Endothelial cell of umbilical vein (primary cell): ENCODE measurements around the gene DCC.

Source experiments
- EZH2 ChIP-seq: IDR thresholded peaks from 2 replicates; pipeline ENCODE4 v1.6.1; 2012; ENCODE audit warnings: borderline replicate concordance, low read depth, mild to moderate bottlenecking, moderate library complexity, low read length, inconsistent platforms; ENCODE audit not compliant: severe bottlenecking
- FOS ChIP-seq: IDR thresholded peaks from 2 replicates; pipeline ENCODE4 v1.6.1; 2011; ENCODE audit warnings: mild to moderate bottlenecking, low read length, moderate library complexity, borderline replicate concordance; ENCODE audit not compliant: insufficient read depth
- GATA2 ChIP-seq: IDR thresholded peaks from 2 replicates; pipeline ENCODE4 v1.7.0; 2011; ENCODE audit warnings: low read depth, mild to moderate bottlenecking, moderate library complexity, mixed read lengths, low read length; ENCODE audit not compliant: insufficient read length, insufficient read depth
- JUN ChIP-seq: IDR thresholded peaks from 2 replicates; pipeline ENCODE4 v1.6.1; 2011; ENCODE audit warnings: borderline replicate concordance, low read depth; ENCODE audit not compliant: insufficient read length, insufficient read depth
- MYC ChIP-seq: IDR thresholded peaks from one replicate; pipeline ENCODE4 v1.6.1; 2011; ENCODE audit warnings: mild to moderate bottlenecking, low read depth, low read length
- POLR2A ChIP-seq: IDR thresholded peaks from 2 replicates; pipeline ENCODE4 v1.6.1; 2012; ENCODE audit warnings: low read depth, mild to moderate bottlenecking, control low read depth, low read length
- POLR2AphosphoS5 ChIP-seq: IDR thresholded peaks from 2 replicates; pipeline ENCODE4 v1.6.1; 2012; ENCODE audit warnings: low read depth, mild to moderate bottlenecking, control low read depth, low read length, moderate library complexity; ENCODE audit not compliant: insufficient read depth
- TF ChIP-seq, protein P1 (sequence below), 2 donors: IDR thresholded peaks; 1 replicate in 1 of 2; 2 replicates in 1 of 2; pipeline ENCODE4 v1.5.1; 2011; ENCODE audit warnings: low read length in 2 of 2, mild to moderate bottlenecking in 2 of 2, moderate library complexity in 2 of 2, control low read depth in 1 of 2, inconsistent platforms in 1 of 2, low read depth in 1 of 2; ENCODE audit not compliant: insufficient read depth in 1 of 2; ENCODE audit errors: extremely low read depth in 1 of 2
- TF ChIP-seq, protein P2 (sequence below): IDR thresholded peaks from 2 replicates; pipeline ENCODE4 v1.6.1; 2011; ENCODE audit not compliant: insufficient read depth, insufficient read length

GRCh38 chr18:53382870-53383269 lies 1042.9 kb downstream of the DCC start:
- TF ChIP-seq, protein P1, sequence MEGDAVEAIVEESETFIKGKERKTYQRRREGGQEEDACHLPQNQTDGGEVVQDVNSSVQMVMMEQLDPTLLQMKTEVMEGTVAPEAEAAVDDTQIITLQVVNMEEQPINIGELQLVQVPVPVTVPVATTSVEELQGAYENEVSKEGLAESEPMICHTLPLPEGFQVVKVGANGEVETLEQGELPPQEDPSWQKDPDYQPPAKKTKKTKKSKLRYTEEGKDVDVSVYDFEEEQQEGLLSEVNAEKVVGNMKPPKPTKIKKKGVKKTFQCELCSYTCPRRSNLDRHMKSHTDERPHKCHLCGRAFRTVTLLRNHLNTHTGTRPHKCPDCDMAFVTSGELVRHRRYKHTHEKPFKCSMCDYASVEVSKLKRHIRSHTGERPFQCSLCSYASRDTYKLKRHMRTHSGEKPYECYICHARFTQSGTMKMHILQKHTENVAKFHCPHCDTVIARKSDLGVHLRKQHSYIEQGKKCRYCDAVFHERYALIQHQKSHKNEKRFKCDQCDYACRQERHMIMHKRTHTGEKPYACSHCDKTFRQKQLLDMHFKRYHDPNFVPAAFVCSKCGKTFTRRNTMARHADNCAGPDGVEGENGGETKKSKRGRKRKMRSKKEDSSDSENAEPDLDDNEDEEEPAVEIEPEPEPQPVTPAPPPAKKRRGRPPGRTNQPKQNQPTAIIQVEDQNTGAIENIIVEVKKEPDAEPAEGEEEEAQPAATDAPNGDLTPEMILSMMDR (IDR thresholded peaks at IDR 0.05; ENCODE audit: extremely low read depth in 1 of 2, insufficient read depth in 1 of 2, low read depth in 1 of 2, low read length in 2 of 2), result no peak
- TF ChIP-seq EZH2 (no peak), POLR2A (no peak), POLR2AphosphoS5 (no peak), MYC (no peak), GATA2 (no peak), JUN (no peak), FOS (no peak)
- TF ChIP-seq, protein P2, sequence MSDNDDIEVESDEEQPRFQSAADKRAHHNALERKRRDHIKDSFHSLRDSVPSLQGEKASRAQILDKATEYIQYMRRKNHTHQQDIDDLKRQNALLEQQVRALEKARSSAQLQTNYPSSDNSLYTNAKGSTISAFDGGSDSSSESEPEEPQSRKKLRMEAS, result no peak
